ENCODE results near the gene ZC3H7A.

DNA sequence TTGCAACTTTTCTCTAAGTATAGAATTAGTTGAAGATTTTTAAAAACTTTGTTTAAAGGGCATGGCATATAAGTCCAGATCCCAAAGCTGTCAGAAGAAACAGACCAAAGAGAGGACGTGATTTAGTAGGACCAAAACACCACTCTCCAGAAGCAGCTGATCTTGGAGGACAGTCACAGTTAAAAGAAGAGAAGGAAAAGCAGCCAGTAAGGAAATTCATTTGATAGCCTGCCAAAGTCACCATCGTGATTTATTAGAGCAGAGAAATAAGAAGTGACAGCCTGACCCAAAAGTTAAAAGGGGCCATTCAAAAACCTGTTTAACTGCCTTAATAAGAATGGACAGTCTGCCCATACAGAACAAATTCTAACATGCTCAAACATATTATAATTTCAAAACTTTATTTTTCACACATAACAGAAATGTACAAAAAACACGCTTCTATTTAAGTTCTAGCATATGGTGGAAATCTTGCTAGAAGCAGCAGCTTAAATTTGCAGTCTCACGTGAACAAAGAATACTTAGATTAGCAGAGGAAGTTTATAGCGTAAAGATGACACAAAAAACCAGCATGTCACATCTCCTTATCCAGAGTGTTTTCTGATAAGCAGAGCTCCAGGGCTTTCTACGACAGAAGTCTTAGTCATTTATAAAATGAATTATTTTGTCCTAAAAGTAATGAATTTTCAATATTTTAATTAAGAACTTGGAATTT lies 91.6 kb downstream of the ZC3H7A start:
- TF ChIP-seq CTCF (IDR thresholded peaks at IDR 0.05) (no peak), POLR2AphosphoS5 (IDR thresholded peaks at IDR 0.05) (no peak), POLR2A (IDR thresholded peaks at IDR 0.05) (no peak), EP300 (IDR thresholded peaks at IDR 0.05) (no peak)

Data from sigmoid colon (tissue), 4 donors.